HG03064 (cell line): ENCODE results near the gene ZNF679.
A peak's percentile ranks its signal among the peaks of the same experiment; 100 is the strongest.
"Not testable (repeated sequence)": the region's sequence is repeated elsewhere in the genome, so short reads cannot be mapped to it uniquely, and the experiment has no call there.

Experiments
- ATAC-seq: cut with Tn5 transposase; IDR thresholded peaks from one replicate; pipeline ENCODE4 v1.9.1; 2021; ENCODE audit warnings: low read depth; ENCODE audit not compliant: unreplicated experiment

Gene ZNF679

GRCh38 chr7:64308016-64308270, 79.7 kb downstream of the ZNF679 start:
- ATAC-seq = no peak

- ATAC-seq = no peak
These were observed 82.2 kb downstream of the ZNF679 start for GRCh38 chr7:64310426-64310825.

DNA sequence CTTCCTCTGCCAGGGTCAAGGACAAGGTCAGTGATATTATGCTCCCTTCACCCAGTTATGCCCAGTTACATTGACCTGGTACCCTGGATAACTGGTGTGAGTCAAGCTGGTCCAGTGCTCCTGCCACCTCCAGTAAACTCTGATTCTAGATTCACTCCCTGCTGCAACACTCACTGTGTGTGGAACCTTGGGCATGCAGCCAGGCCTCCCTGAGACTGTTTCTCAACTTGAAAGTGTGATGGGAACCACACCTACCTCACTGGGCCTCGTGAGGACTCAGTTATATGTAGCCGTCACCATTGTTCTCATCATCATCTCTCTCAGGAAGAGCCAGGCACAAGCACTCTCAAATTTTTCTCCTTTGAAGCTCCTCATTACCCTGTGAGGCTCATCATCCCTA, 84.6 kb downstream of the ZNF679 start:
- ATAC-seq = no peak

GRCh38 chr7:64313740-64314491, 85.6 kb downstream of the ZNF679 start, which contains the start of gene ZNF736:
TSS of gene ZNF736 (plus strand) at chr7:64313961. CDS start at chr7:64314151, 190 bp downstream.
- ATAC-seq = peak; percentile 100

DNA sequence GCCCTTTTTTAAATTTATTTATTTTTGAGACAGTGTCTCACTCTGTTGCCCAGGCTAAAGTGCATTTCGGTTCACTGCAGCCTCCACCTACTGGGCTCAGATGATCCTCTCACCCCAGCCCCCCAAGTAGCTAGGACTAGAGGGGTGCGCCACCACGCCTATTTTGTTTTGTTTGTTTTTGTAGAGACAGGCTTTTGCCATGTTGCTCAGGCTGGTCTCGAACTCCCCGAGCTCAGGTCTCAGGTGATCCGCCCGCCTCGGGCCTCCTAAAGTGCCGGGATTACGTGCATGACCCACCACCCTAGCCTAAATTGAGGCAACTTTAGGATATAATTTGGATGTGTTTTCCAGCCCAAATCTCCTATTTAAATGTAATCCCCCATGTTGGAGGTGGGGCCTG, 86.3 kb downstream of the ZNF679 start:
- ATAC-seq = no peak

DNA sequence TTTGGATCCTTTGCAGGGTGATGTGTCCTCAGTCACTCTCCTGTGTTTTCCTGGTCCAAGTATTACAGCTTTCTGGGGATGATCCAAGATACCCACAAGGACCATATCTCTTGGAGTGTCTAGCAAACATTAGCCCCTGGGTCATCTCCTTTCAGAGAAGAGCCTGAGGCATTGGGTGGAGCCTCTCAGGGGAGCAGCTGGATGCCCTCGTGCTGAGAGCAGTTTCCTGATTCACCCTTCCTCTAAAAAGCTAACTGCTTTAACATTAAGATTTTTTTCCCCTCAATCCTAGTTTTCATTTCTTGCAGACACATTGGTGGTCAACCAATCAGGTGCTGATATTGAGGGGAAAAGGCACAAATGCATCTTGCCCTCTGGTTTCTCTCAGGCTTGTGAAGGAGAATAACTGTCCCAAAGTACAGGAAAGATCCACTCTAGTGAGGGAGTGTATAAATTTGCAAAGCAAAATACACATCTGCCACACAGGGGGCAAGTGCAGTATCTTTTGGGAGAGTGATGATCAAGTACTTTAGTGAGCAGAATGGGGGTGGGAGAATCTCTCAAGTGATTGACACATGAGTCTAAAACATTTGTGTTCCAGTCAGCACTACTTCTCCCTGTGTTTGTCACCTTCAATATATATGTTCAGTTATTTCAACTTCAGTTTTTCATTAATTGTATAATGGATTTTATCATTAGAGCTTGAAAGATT, 87.9 kb downstream of the ZNF679 start:
- not testable (repeated sequence) for ATAC-seq
